Testis (tissue), 2 donors: ENCODE measurements around the gene CTCF.

Source experiments
- CTCF ChIP-seq, 3 experiments: fragments of 450-650 bp in 2 of 3; fragments of 200-600 bp in 1 of 3; sonication (generic) in 1 of 3; IDR thresholded peaks; one replicate each; pipeline ENCODE4 v1.5.1; 2016 to 2019; ENCODE audit warnings: antibody characterized with exemption in 3 of 3, mild to moderate bottlenecking in 2 of 3, moderate library complexity in 1 of 3
- POLR2A ChIP-seq: fragments of 450-650 bp; IDR thresholded peaks from one replicate; pipeline ENCODE4 v1.6.1; 2017; ENCODE audit warnings: antibody characterized with exemption, mild to moderate bottlenecking, moderate library complexity

GRCh38 chr16:67656344-67657016, 94.2 kb downstream of the CTCF start:
- TF ChIP-seq CTCF (IDR thresholded peaks at IDR 0.05) (no peak), POLR2A (no peak)
